HepG2 (cell line): ENCODE measurements around the gene BBC3. TPM values are rescaled to one million over a fixed set of nuclear protein-coding genes. Genes with fewer than 3 reads are reported as not detected.
A peak's percentile ranks its signal among the peaks of the same experiment; 100 is the strongest.

Source experiments
- ATAC-seq: fragments of 200-7000 bp; cut with Tn5 transposase; 3 replicates; pipeline ENCODE4 v1.9.1; 2020; ENCODE audit warnings: mild to moderate bottlenecking, moderate library complexity
- BruUV-seq: library from RNA; stranded (reverse); fragments of 400-500 nt; replicated peaks from 2 replicates; lab custom pipeline; 2021; lab: Mats Ljungman, UMichigan
- CTCF ChIA-PET: fragments of 300-600 bp; formaldehyde crosslinking; extraction: SDS; loops from one replicate; lab custom pipeline; 2021; ENCODE audit warnings: low total read pairs, inconsistent platforms, low intra/inter-chr PET ratio; lab: Yijun Ruan, JAX
- POLR2A ChIA-PET: fragments of 350-600 bp; sonication (Branson Sonifier 250); formaldehyde crosslinking; loops from one replicate; lab custom pipeline; 2020; ENCODE audit warnings: antibody characterized with exemption, inconsistent platforms; lab: Yijun Ruan, JAX
- DNase-seq: peaks from one replicate; pipeline ENCODE4 v3.0.0-alpha.2; 2015; ENCODE audit warnings: low spot score
- FAIRE-seq: peaks from 3 replicates; lab custom pipeline; 2011; peaks lifted over from hg19 to GRCh38; lab: Jason Lieb, UNC
- H2AFZ ChIP-seq: one replicate; pipeline ENCODE4 v1.6.1; 2011; ENCODE audit warnings: low read length, inconsistent platforms
- H3K27ac ChIP-seq: fragments of 300-600 bp; 3 replicates; pipeline ENCODE4 v1.8.0; 2011; ENCODE audit warnings: mixed run types, mild to moderate bottlenecking, mixed read lengths, low read length, inconsistent platforms; ENCODE audit not compliant: insufficient read depth; ENCODE audit errors: extremely low read length
- H3K27me3 ChIP-seq, 2 experiments: fragments of 200-600 bp in 1 of 2; 2 replicates in 1 of 2; 3 replicates in 1 of 2; pipeline versions ENCODE4 v1.6.0 to v1.8.0; 2011; ENCODE audit warnings: low read length in 2 of 2, mild to moderate bottlenecking in 2 of 2, moderate library complexity in 2 of 2, inconsistent platforms in 1 of 2; ENCODE audit not compliant: insufficient read depth in 2 of 2, control insufficient read depth in 1 of 2
- H3K36me3 ChIP-seq, 2 experiments: fragments of 200-600 bp in 1 of 2; replicated peaks in 1 of 2; 2 replicates in 1 of 2; 3 replicates in 1 of 2; pipeline versions ENCODE4 v1.5.1 to v1.8.0; 2011; ENCODE audit warnings: low read length in 2 of 2, inconsistent platforms in 1 of 2; ENCODE audit not compliant: insufficient read depth in 2 of 2, control insufficient read depth in 1 of 2
- H3K4me1 ChIP-seq: 2 replicates; pipeline ENCODE4 v1.5.1; 2012; ENCODE audit warnings: low read length, inconsistent platforms; ENCODE audit not compliant: insufficient read depth
- H3K4me2 ChIP-seq: 2 replicates; pipeline ENCODE4 v1.6.0; 2011; ENCODE audit warnings: low read depth, low read length, inconsistent platforms
- H3K4me3 ChIP-seq, 3 experiments: fragments of 200-600 bp in 1 of 3; sonication (generic), shearing (Covaris generic) in 1 of 3; replicated peaks in 1 of 3; 2 replicates each; pipeline ENCODE4 v1.5.1; 2011 to 2016; ENCODE audit warnings: low read length in 3 of 3, inconsistent platforms in 2 of 3, low read depth in 2 of 3, mild to moderate bottlenecking in 2 of 3, control low read depth in 1 of 3, mixed read lengths in 1 of 3; ENCODE audit not compliant: insufficient read depth in 1 of 3
- H3K79me2 ChIP-seq: one replicate; pipeline ENCODE4 v1.6.1; 2011; ENCODE audit warnings: low read length, inconsistent platforms; ENCODE audit not compliant: insufficient read depth
- H3K9ac ChIP-seq: 2 replicates; pipeline ENCODE4 v1.6.0; 2011; ENCODE audit warnings: mild to moderate bottlenecking, low read depth, low read length, inconsistent platforms; ENCODE audit not compliant: insufficient read depth
- H3K9me3 ChIP-seq: 2 replicates; pipeline ENCODE4 v1.5.1; 2012; ENCODE audit warnings: mild to moderate bottlenecking, low read length
- H4K20me1 ChIP-seq: 2 replicates; pipeline ENCODE4 v1.6.0; 2011; ENCODE audit warnings: inconsistent platforms, mild to moderate bottlenecking, low read length, moderate library complexity; ENCODE audit not compliant: insufficient read depth
- ARID4A ChIP-seq: sonication (generic); formaldehyde crosslinking; IDR thresholded peaks from 2 replicates; pipeline ENCODE4 v1.5.0; 2020; ENCODE audit warnings: mild to moderate bottlenecking, missing genetic modification reagents, borderline replicate concordance
- ATF3 ChIP-seq: sonication (generic); formaldehyde crosslinking; IDR thresholded peaks from 2 replicates; pipeline ENCODE4 v1.4.0; 2020; ENCODE audit warnings: missing genetic modification reagents
- ATF7-NPFF ChIP-seq: sonication (generic); formaldehyde crosslinking; IDR thresholded peaks from 2 replicates; pipeline ENCODE4 v1.8.1; 2023; ENCODE audit warnings: mild to moderate bottlenecking, low read depth, missing genetic modification reagents, moderate library complexity
- CREB3 ChIP-seq: sonication (generic); formaldehyde crosslinking; IDR thresholded peaks from 2 replicates; pipeline ENCODE4 v1.5.0; 2020; ENCODE audit warnings: missing genetic modification reagents
- GABPA ChIP-seq, 2 experiments: IDR thresholded peaks; 2 replicates each; pipeline ENCODE4 v1.6.1; 2011 to 2016; ENCODE audit warnings: low read depth in 2 of 2, low read length in 1 of 2, missing biosample characterization in 1 of 2, missing genetic modification characterization in 1 of 2
- ZNF460 ChIP-seq: sonication (generic); formaldehyde crosslinking; IDR thresholded peaks from 2 replicates; pipeline ENCODE4 v1.5.1; 2020; ENCODE audit warnings: missing genetic modification reagents, mild to moderate bottlenecking, borderline replicate concordance
- ZNF788 ChIP-seq: sonication (generic); formaldehyde crosslinking; IDR thresholded peaks from 2 replicates; pipeline ENCODE4 v1.5.0; 2020; ENCODE audit warnings: mild to moderate bottlenecking, missing genetic modification reagents, borderline replicate concordance
- ZSCAN9 ChIP-seq: IDR thresholded peaks from 2 replicates; pipeline ENCODE4 v1.6.1; 2016; ENCODE audit warnings: borderline replicate concordance
- WGBS: methylation state at CpG from one replicate; pipeline ENCODE4 v1.1.6; 2017; ENCODE audit warnings: low lambda C conversion rate; 5-methylcytosine and 5-hydroxymethylcytosine counted together
- in situ Hi-C: cut with HindIII; loops from 2 replicates; pipeline ENCODE4 v1.10.0; 2017; ENCODE audit warnings: low pct_unique_long_range_greater_than_20kb; ENCODE audit not compliant: extremely low pct_ligation_motif_present
- intact Hi-C: fragments of 100-400 bp; cut with micrococcal nuclease; formaldehyde crosslinking; loops from one replicate; pipeline ENCODE4 v1.10.0; 2022; ENCODE audit not compliant: unreplicated experiment
- polyA plus RNA-seq, 8 experiments: library from polyadenylated mRNA; depleted of rRNA in 3 of 8; stranded (reverse) in 7 of 8; unstranded in 1 of 8; fragments of >200 nt; fragmentation: Illumina TruSeq in 4 of 8; extraction: Trizol in 4 of 8; gene quantifications; 2 replicates each; pipeline versions ENCODE4 v1.2.1 to v1.2.3, GENCODE V29; 2011 to 2016; ENCODE audit warnings: low read depth in 4 of 8, missing spikeins in 1 of 8, mixed read lengths in 1 of 8; ENCODE audit not compliant: insufficient read depth in 1 of 8
- total RNA-seq, 5 experiments: library from RNA; depleted of rRNA; stranded (reverse); fragments of >200 nt; fragmentation: Illumina TruSeq; extraction: Trizol; gene quantifications; 2 replicates each; pipeline ENCODE4 v1.2.3, GENCODE V29; 2016; ENCODE audit warnings: low read depth in 1 of 5

BBC3 gene
- total and polyA plus RNA-seq, 2 of the 13 experiments (the other 11 are each of a cell fraction or from before 2014, with no cell fraction given), result 6.1 to 8.8 TPM

- Histone ChIP-seq H3K4me1 (peaks cover 27% of the 10 kb centered on the region), H3K36me3 (no peaks in the 10 kb centered on the region), H3K79me2 (no peaks in the 10 kb centered on the region), H3K27ac (no peak overlapping the region), H2AFZ (no peak overlapping the region), H3K9me3 (no peaks in the 10 kb centered on the region), H3K9ac (no peak overlapping the region), H3K4me2 (no peak overlapping the region), H4K20me1 (no peaks in the 10 kb centered on the region), H3K27me3 (no peaks in the 10 kb centered on the region), H3K4me3 (no peak overlapping the region)
- ATAC-seq (no peak), DNase-seq (no peak), FAIRE-seq (no peak)
- BruUV-seq, result no TSS peak
- TF ChIP-seq GABPA (IDR thresholded peaks at IDR 0.05; ENCODE audit: low read depth, low read length) (no peak), GABPA (CRISPR knock-in tag; IDR thresholded peaks at IDR 0.05; ENCODE audit: low read depth) (no peak), ZNF460 (CRISPR knock-in tag) (0 out of 2 replicates have a peak, but pooled peaks have one; percentile 36), ATF7-NPFF (CRISPR knock-in tag) (no peak), ATF3 (CRISPR knock-in tag) (no peak), ZNF788 (CRISPR knock-in tag) (no peak), ZSCAN9 (CRISPR knock-in tag) (no peak), ARID4A (CRISPR knock-in tag) (no peak), CREB3 (CRISPR knock-in tag) (no peak)
- CTCF ChIA-PET, result no interaction called here
- in situ Hi-C loops (no loop called here), intact Hi-C loops (no loop called here)
- POLR2A ChIA-PET, result interaction anchor here (1.7 kb wide), 1 partner anchor 10 kb away, joined by 7 read pairs; no protein-coding TSS in a partner anchor
- 58% methylated on average over 12 of the region's 12 CpGs for WGBS
Observed at GRCh38 chr19:47236072-47236675, 5.2 kb upstream of the BBC3 start.
